ENCODE results near the gene FN1.

FN1 gene

GRCh38 chr2:215419769-215420470 is 15.9 kb downstream of the FN1 start:
- no peak for TF ChIP-seq CTCF (conservative IDR thresholded peaks at IDR 0.05)
- H3K27ac ChIP-seq, result no peak overlapping the region

DNA sequence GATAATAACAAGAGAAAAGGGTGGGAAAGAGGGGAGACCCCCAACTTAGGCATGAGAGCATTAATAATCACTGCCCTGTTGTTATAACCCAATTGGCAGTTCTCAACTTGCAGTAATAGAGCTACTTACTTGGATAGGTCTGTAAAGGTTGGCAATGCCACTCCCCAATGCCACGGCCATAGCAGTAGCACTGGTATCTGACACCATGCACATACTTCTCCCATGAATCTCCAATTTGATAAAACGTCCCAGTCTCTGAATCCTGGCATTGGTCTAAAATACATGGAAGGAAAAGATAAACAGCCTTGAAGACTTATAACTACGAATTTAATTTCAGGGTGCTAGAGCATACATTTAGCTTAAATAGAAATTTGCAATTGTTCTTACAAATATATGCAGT is 16.8 kb downstream of the FN1 start:
- TF ChIP-seq CTCF (conservative IDR thresholded peaks at IDR 0.05), result no peak
- H3K27ac ChIP-seq, result no peak overlapping the region

DNA sequence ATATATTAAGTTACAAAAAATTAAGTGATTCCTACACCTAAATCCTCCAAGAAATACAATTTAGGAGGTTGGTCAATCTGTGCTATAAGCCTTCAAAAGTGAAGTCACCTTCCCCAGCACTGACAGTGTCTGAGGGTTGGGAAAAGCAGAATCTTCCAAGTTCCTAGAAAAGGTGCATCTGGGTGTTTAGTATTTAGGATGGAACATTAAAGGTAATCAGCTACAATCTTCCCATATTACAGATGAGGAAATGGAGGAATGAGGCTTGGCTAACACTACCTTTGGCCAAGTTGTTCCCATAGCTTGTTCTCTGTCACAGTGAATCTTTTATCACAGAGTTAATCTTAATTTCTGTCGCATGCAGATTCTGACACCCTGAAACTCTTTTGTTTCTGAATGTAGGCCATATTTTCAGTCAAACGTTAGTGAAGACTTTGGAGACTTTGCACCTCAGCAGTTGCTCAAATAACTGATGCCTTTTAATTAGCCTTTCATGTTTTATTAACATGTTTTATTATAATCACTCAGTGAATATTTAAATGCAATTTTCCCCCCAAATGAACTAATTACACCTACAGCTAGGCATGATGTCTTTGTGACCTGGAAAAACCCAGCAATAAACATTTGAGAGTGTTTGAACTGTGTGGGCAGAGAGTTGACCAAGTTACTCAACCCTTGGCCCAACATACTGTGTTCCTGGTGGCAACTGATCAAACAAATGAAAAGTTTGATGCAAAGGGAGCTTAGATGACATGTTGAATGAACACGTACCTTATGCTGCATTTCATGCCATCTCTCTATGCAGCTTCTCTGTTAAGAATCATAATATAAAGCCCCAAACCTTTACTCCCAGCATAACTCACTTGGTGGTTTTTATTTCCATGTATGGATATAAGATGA is 17.6 kb downstream of the FN1 start:
- no peak overlapping the region for H3K27ac ChIP-seq
- TF ChIP-seq CTCF (conservative IDR thresholded peaks at IDR 0.05), result no peak

DNA sequence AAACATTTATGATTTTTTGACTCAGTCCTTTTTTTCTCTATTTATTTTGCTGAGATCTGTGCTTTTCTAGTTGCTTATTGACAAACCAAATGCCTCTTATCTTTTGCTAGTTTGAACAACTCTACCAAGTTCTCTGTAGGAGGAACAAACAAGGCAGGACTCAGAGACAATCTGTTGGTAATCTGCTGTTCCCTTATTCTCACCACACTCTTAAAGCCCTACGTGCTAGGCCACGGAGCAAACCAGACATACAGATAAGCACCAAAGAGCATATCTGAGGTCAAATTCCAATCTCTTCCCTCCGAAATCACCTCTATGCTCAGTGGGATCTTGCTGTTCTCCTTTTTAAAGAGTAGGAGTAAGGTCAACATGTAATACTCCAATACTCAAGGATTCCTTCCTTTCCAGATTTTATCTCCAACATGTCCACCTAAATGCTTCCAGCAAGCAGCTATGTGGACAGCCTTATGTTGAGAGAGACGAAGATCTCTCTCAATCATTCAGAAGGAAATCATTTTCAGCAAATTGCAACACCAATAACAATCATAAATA is 18.4 kb downstream of the FN1 start:
- no peak for TF ChIP-seq CTCF (conservative IDR thresholded peaks at IDR 0.05)
- no peak overlapping the region for H3K27ac ChIP-seq

GRCh38 chr2:215416656-215417055 is 19.2 kb downstream of the FN1 start:
- no peak overlapping the region for H3K27ac ChIP-seq
- TF ChIP-seq CTCF (conservative IDR thresholded peaks at IDR 0.05), result no peak

DNA sequence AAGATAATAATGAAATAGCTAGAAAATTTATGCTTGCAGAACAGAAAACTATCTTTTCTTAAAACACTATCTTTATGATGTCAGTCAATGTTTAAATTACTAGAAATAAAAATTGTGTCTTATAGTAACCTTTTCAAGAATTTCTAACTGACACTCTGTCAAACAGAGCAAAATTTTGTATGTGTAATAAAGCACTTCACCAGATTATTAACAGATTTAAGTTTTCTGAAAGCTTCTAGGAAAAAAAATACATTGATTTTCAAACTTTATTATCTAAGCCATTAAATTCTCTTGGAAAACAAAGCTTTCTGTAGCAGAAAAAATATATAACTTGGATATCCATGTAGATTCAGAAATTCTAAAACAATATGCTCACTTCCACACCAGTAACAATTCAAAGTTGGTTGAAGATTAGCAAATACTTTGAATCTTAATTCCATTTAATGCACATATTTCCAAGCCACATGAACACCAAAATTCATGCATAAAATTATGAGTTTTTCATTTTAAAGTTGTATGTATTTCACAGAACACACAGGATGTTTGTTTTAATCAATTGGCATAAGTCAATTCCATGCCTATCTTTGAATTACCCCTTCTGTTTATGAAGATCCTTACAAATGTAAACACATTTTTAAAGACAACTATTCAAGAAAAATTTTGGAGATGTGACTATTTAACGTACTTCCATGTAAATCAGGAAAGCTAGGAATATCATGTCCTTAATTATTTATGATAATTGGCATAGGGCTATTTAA is 19.9 kb downstream of the FN1 start:
- TF ChIP-seq CTCF (conservative IDR thresholded peaks at IDR 0.05), result no peak
- no peak overlapping the region for H3K27ac ChIP-seq

GRCh38 chr2:215415218-215415617 is 20.6 kb downstream of the FN1 start:
- no peak overlapping the region for H3K27ac ChIP-seq
- TF ChIP-seq CTCF (conservative IDR thresholded peaks at IDR 0.05), result no peak
